ENCODE data around the gene WDR43. TPM values are rescaled to one million over a fixed set of nuclear protein-coding genes. Genes with fewer than 3 reads are reported as not detected.

Gene WDR43
- total and polyA plus RNA-seq, 9 of the 15 experiments (the other 6 are each of a cell fraction or from before 2014, with no cell fraction given) = 34.6 to 197 (median 105) TPM

DNA sequence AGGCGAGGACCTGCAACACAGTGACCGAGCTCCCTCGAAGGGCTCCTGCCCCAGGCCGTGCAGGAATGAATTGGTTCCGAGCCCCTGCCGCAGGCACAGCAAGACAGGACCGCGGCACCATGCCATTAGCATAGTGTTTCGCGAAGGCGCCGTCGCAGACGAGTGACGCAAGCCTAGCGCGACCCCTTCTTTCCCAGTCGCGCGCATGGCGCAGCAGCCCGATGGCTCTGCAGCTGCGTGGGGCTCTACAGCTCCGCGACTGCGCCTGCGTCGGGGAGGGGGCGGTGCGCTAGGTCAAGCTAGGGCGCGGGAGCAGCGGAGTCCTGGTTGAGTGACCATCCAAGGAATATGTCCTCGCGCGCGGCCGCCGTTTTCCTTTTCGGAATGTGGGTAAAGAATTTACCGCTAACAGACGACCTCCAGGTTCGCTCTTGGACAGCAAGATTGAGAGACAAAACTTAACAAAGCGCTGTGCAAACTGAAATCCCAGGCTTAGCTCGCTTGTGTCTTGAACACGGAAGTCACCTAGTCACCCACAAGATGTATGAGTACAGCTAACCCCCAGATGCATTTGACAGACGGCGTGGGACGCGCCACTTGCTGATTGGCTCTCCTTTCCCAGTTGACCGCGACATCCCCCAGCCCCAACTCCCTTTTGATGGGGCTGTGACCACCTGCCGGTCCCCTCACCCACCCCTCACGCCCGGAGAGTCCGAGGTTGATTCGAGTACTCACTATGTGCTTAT lies 24.1 kb upstream of the WDR43 start, which contains the start of gene TRMT61B (continued):
- TF ChIP-seq, protein P1, sequence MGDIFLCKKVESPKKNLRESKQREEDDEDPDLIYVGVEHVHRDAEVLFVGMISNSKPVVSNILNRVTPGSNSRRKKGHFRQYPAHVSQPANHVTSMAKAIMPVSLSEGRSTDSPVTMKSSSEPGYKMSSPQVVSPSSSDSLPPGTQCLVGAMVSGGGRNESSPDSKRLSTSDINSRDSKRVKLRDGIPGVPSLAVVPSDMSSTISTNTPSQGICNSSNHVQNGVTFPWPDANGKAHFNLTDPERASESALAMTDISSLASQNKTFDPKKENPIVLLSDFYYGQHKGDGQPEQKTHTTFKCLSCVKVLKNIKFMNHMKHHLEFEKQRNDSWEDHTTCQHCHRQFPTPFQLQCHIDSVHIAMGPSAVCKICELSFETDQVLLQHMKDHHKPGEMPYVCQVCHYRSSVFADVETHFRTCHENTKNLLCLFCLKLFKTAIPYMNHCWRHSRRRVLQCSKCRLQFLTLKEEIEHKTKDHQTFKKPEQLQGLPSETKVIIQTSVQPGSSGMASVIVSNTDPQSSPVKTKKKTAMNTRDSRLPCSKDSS (IDR thresholded peaks at IDR 0.05; ENCODE audit: low read depth, partially characterized antibody) = no peak
- TF ChIP-seq ESRRB (CRISPR knock-in tag; IDR thresholded peaks at IDR 0.05; ENCODE audit: borderline replicate concordance) (no peak), ILK (tag; IDR thresholded peaks at IDR 0.05; ENCODE audit: borderline replicate concordance, low read depth) (no peak), FOXA3 (CRISPR knock-in tag; conservative IDR thresholded peaks at IDR 0.05 in 1 of 2, IDR thresholded peaks at IDR 0.05 in 1 of 2) (no peak), GTF2A2 (tag; IDR thresholded peaks at IDR 0.05) (no peak), ZNF143 (CRISPR knock-in tag; IDR thresholded peaks at IDR 0.05) (no peak), FOXK2 (conservative IDR thresholded peaks at IDR 0.05 in 1 of 2, IDR thresholded peaks at IDR 0.05 in 1 of 2; ENCODE audit: low read depth in 2 of 2) (peak; percentile 91 to 96), SRSF1 (IDR thresholded peaks at IDR 0.05; ENCODE audit: low read depth, low read length) (no peak), XRCC5 (IDR thresholded peaks at IDR 0.05; ENCODE audit: low read depth, low read length) (no peak), MXI1 (IDR thresholded peaks at IDR 0.05; ENCODE audit: low read depth, low read length) (peak; percentile 92), MAZ (CRISPR knock-in tag; conservative IDR thresholded peaks at IDR 0.05 in 1 of 2, IDR thresholded peaks at IDR 0.05 in 1 of 2) (peak; percentile 84 to 91), PML (IDR thresholded peaks at IDR 0.05; ENCODE audit: low read length) (peak; percentile 71; the same call in 1 of the 2 replicates), ZBTB7A (IDR thresholded peaks at IDR 0.05; ENCODE audit: borderline replicate concordance, control insufficient read depth, low read depth, low read length) (peak; percentile 62; the same call in 1 of the 2 replicates), SMAD4 (CRISPR knock-in tag; conservative IDR thresholded peaks at IDR 0.05) (peak; percentile 43; the same call in 1 of the 2 replicates), L3MBTL2 (IDR thresholded peaks at IDR 0.05) (peak; percentile 87)
- TF ChIP-seq, protein P2, sequence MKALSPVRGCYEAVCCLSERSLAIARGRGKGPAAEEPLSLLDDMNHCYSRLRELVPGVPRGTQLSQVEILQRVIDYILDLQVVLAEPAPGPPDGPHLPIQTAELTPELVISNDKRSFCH (CRISPR knock-in tag; IDR thresholded peaks at IDR 0.05) = no peak
- TF ChIP-seq, protein P2 (tag; IDR thresholded peaks at IDR 0.05) = 0 out of 2 replicates have a peak, but pooled peaks have one; percentile 28
- TF ChIP-seq, protein P3, sequence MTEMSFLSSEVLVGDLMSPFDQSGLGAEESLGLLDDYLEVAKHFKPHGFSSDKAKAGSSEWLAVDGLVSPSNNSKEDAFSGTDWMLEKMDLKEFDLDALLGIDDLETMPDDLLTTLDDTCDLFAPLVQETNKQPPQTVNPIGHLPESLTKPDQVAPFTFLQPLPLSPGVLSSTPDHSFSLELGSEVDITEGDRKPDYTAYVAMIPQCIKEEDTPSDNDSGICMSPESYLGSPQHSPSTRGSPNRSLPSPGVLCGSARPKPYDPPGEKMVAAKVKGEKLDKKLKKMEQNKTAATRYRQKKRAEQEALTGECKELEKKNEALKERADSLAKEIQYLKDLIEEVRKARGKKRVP (CRISPR knock-in tag; IDR thresholded peaks at IDR 0.05) = no peak
- TF ChIP-seq, protein P4, sequence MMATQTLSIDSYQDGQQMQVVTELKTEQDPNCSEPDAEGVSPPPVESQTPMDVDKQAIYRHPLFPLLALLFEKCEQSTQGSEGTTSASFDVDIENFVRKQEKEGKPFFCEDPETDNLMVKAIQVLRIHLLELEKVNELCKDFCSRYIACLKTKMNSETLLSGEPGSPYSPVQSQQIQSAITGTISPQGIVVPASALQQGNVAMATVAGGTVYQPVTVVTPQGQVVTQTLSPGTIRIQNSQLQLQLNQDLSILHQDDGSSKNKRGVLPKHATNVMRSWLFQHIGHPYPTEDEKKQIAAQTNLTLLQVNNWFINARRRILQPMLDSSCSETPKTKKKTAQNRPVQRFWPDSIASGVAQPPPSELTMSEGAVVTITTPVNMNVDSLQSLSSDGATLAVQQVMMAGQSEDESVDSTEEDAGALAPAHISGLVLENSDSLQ (IDR thresholded peaks at IDR 0.05) = peak; percentile 83
